PC-3 (cell line): ENCODE data around the gene CARD16.
"Not testable (repeated sequence)": the region's sequence is repeated elsewhere in the genome, so short reads cannot be mapped to it uniquely, and the experiment has no call there.

Experiments
- CTCF ChIP-seq: fragments of 300-600 bp; sonication (generic); conservative IDR thresholded peaks from 2 replicates; pipeline ENCODE4 v1.5.1; 2017; ENCODE audit warnings: antibody characterized with exemption, low read depth, mild to moderate bottlenecking, low read length
- EZH2 ChIP-seq: fragments of 300-600 bp; sonication (generic); IDR thresholded peaks from one replicate; pipeline ENCODE4 v1.6.1; 2017; ENCODE audit warnings: antibody characterized with exemption, mild to moderate bottlenecking, low read length; ENCODE audit not compliant: unreplicated experiment
- EZH2phosphoT487 ChIP-seq: fragments of 300-600 bp; sonication (generic); IDR thresholded peaks from 2 replicates; pipeline ENCODE4 v1.6.1; 2018; ENCODE audit warnings: mild to moderate bottlenecking, antibody characterized with exemption, low read length, borderline replicate concordance

- TF ChIP-seq CTCF, EZH2phosphoT487, EZH2: not testable (repeated sequence)
These were observed 24.6 kb upstream of the CARD16 start for GRCh38 chr11:105069749-105070148.
